Renal pelvis (tissue), 4 donors: ENCODE results near the gene TUBB6. TPM values are rescaled to one million over a fixed set of nuclear protein-coding genes. Genes with fewer than 3 reads are reported as not detected.

Source experiments
- DNase-seq: peaks from one replicate; pipeline ENCODE4 v3.0.0-alpha.2; 2013
- polyA plus RNA-seq, 3 donors: library from polyadenylated mRNA; unstranded; fragments of 120-200 nt; gene quantifications; one replicate each; pipeline ENCODE4 v1.2.1, GENCODE V29; 2013; ENCODE audit not compliant: insufficient read length in 3 of 3

The TUBB6 gene
- polyA plus RNA-seq, 3 donors = 61.3 to 77.6 (median 70.4) TPM

- no peak for DNase-seq
Observed at GRCh38 chr18:12373116-12373770, 65.2 kb downstream of the TUBB6 start.

DNA sequence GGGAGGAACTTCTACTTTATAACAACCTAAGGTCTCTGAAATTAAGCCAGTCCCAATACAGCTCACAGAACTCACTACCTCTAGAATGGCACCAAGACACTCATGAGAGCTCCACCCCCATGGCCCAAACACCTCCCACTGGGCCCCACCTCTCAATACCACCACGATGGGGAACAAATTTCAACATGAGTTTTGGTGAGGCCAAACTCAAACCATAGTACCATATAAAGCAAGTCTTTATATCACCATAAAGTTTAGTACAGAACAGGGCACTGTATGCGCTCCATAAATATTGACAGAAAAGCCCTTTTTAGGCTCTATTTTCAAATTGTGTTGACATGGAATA is 65.7 kb downstream of the TUBB6 start:
- DNase-seq = no peak

GRCh38 chr18:12374401-12374800 is 66.4 kb downstream of the TUBB6 start:
- no peak for DNase-seq

Other genes with a start within 250 kb of the TUBB6 start
- gene ANKRD62, start 214.4 kb upstream of the TUBB6 start, polyA plus RNA-seq = under 1 TPM in 2 of 3 donors, not detected in 1; 0.03 to 0.07 TPM
- gene CIDEA, start 53.9 kb upstream of the TUBB6 start, polyA plus RNA-seq = not detected
- gene AFG3L2, start 69.0 kb downstream of the TUBB6 start, polyA plus RNA-seq = 10 to 100 TPM; 66.9 to 74.9 (median 72.0) TPM
- gene PRELID3A, start 99.7 kb downstream of the TUBB6 start, polyA plus RNA-seq = 10 to 100 TPM in 2 of 3 donors, 1 to 10 TPM in 1; 9.0 to 10.9 (median 10.4) TPM